IMR-90 (cell line): ENCODE results near the gene TENT4B. TPM values are rescaled to one million over a fixed set of nuclear protein-coding genes. Genes with fewer than 3 reads are reported as not detected.

ENCODE experiments used
- ATAC-seq: fragments of 200-7000 bp; cut with Tn5 transposase; 2 replicates; pipeline ENCODE4 v1.9.1; 2020; ENCODE audit warnings: low read depth, mild to moderate bottlenecking, moderate library complexity
- BruUV-seq: library from RNA; stranded (reverse); fragments of 400-500 nt; replicated peaks from 2 replicates; lab custom pipeline; 2021; lab: Mats Ljungman, UMichigan
- CTCF ChIA-PET: fragments of 300-600 bp; formaldehyde crosslinking; extraction: SDS; loops from one replicate; lab custom pipeline; 2021; ENCODE audit warnings: antibody characterized with exemption; lab: Yijun Ruan, JAX
- POLR2A ChIA-PET: fragments of 300-600 bp; sonication (Branson Sonifier 250); formaldehyde crosslinking; loops from one replicate; lab custom pipeline; 2022; ENCODE audit warnings: antibody characterized with exemption; ENCODE audit not compliant: unreplicated experiment; lab: Charles Lee
- DNase-seq: peaks from one replicate; pipeline ENCODE4 v3.0.0; 2013
- H2AFZ ChIP-seq: replicated peaks from 2 replicates; pipeline ENCODE3; 2013; ENCODE audit warnings: low read length, mild to moderate bottlenecking; ENCODE audit not compliant: poor library complexity
- H2AK5ac ChIP-seq: 2 replicates; pipeline ENCODE4 v1.6.1; 2013; ENCODE audit warnings: low read depth, low read length, inconsistent platforms
- H2AK9ac ChIP-seq: replicated peaks from 2 replicates; pipeline ENCODE3; 2013; ENCODE audit warnings: mild to moderate bottlenecking, low read depth, low read length, moderate library complexity; ENCODE audit not compliant: poor library complexity
- H2BK120ac ChIP-seq: 2 replicates; pipeline ENCODE4 v1.6.1; 2013; ENCODE audit warnings: low read depth, low read length, inconsistent platforms
- H2BK15ac ChIP-seq: 3 replicates; pipeline ENCODE4 v1.6.1; 2013; ENCODE audit warnings: low read depth, low read length, inconsistent platforms
- H2BK20ac ChIP-seq: 2 replicates; pipeline ENCODE4 v1.6.1; 2013; ENCODE audit warnings: low read depth, mild to moderate bottlenecking, inconsistent platforms, low read length, moderate library complexity
- H2BK5ac ChIP-seq: 2 replicates; pipeline ENCODE4 v1.6.1; 2013; ENCODE audit warnings: mild to moderate bottlenecking, low read depth, low read length, inconsistent platforms; ENCODE audit not compliant: poor library complexity, severe bottlenecking
- H3K14ac ChIP-seq: replicated peaks from 2 replicates; pipeline ENCODE4 v1.6.1; 2013; ENCODE audit warnings: low read depth, low read length, inconsistent platforms
- H3K18ac ChIP-seq: 2 replicates; pipeline ENCODE4 v1.6.1; 2013; ENCODE audit warnings: low read depth, low read length, control low read depth
- H3K23ac ChIP-seq: 2 replicates; pipeline ENCODE4 v1.6.1; 2013; ENCODE audit warnings: low read depth, low read length, inconsistent platforms
- H3K27ac ChIP-seq: 2 replicates; pipeline ENCODE4 v1.5.1; 2013; ENCODE audit warnings: mild to moderate bottlenecking, control low read depth, low read length; ENCODE audit not compliant: insufficient read depth
- H3K27me3 ChIP-seq: 2 replicates; pipeline ENCODE4 v1.6.1; 2013; ENCODE audit warnings: low read length; ENCODE audit not compliant: control insufficient read depth, insufficient read depth
- H3K36me3 ChIP-seq: 2 replicates; pipeline ENCODE4 v1.6.1; 2013; ENCODE audit warnings: low read length, mixed read lengths; ENCODE audit not compliant: control insufficient read depth, insufficient read depth
- H3K4ac ChIP-seq: 2 replicates; pipeline ENCODE4 v1.6.1; 2013; ENCODE audit warnings: low read depth, low read length, inconsistent platforms
- H3K4me1 ChIP-seq: 2 replicates; pipeline ENCODE4 v1.6.1; 2013; ENCODE audit warnings: low read length, mixed read lengths; ENCODE audit not compliant: control insufficient read depth, insufficient read depth
- H3K4me2 ChIP-seq: 2 replicates; pipeline ENCODE4 v1.6.1; 2013; ENCODE audit warnings: low read depth, mild to moderate bottlenecking, control low read depth, low read length, moderate library complexity
- H3K4me3 ChIP-seq: 2 replicates; pipeline ENCODE4 v1.5.1; 2013; ENCODE audit warnings: low read depth, mild to moderate bottlenecking, control low read depth, low read length, moderate library complexity; ENCODE audit not compliant: insufficient read depth
- H3K56ac ChIP-seq: 2 replicates; pipeline ENCODE4 v1.6.1; 2013; ENCODE audit warnings: low read length, inconsistent platforms; ENCODE audit not compliant: insufficient read depth; ENCODE audit errors: extremely low read depth
- H3K79me1 ChIP-seq, 2 experiments: 2 replicates each; pipeline ENCODE4 v1.6.1; 2013; ENCODE audit warnings: low read length in 2 of 2, inconsistent platforms in 1 of 2, low read depth in 1 of 2
- H3K9ac ChIP-seq: 2 replicates; pipeline ENCODE4 v1.6.1; 2013; ENCODE audit warnings: low read depth, low read length, control low read depth
- H3K9me1 ChIP-seq: 2 replicates; pipeline ENCODE4 v1.6.1; 2013; ENCODE audit warnings: low read length, inconsistent platforms; ENCODE audit not compliant: insufficient read depth
- H3K9me3 ChIP-seq: 2 replicates; pipeline ENCODE4 v1.6.1; 2013; ENCODE audit warnings: low read length; ENCODE audit not compliant: control insufficient read depth, insufficient read depth
- H4K20me1 ChIP-seq: 2 replicates; pipeline ENCODE4 v1.6.1; 2013; ENCODE audit warnings: low read length, inconsistent platforms; ENCODE audit not compliant: insufficient read depth
- H4K5ac ChIP-seq: 2 replicates; pipeline ENCODE4 v1.6.1; 2013; ENCODE audit warnings: mild to moderate bottlenecking, low read depth, low read length, control low read depth
- H4K8ac ChIP-seq, 2 experiments: 2 replicates each; pipeline ENCODE4 v1.6.1; 2013; ENCODE audit warnings: low read depth in 2 of 2, low read length in 2 of 2, control low read depth in 1 of 2, inconsistent platforms in 1 of 2
- H4K91ac ChIP-seq: 2 replicates; pipeline ENCODE4 v1.6.1; 2013; ENCODE audit warnings: low read depth, low read length, inconsistent platforms; ENCODE audit not compliant: insufficient read depth
- BHLHE40 ChIP-seq: fragments of 150-350 bp; IDR thresholded peaks from 2 replicates; pipeline ENCODE4 v1.6.1; 2016; ENCODE audit warnings: mild to moderate bottlenecking, low read depth, low read length
- CEBPB ChIP-seq: IDR thresholded peaks from 2 replicates; pipeline ENCODE4 v1.6.1; 2012; ENCODE audit warnings: low read depth, low read length, improper control_type of control experiment
- CHD1 ChIP-seq: IDR thresholded peaks from 2 replicates; pipeline ENCODE4 v1.6.1; 2012; ENCODE audit warnings: low read depth, low read length, improper control_type of control experiment
- FOS ChIP-seq: fragments of 150-350 bp; IDR thresholded peaks from 2 replicates; pipeline ENCODE4 v1.6.1; 2016; ENCODE audit warnings: low read depth, low read length
- MAFK ChIP-seq: IDR thresholded peaks from 2 replicates; pipeline ENCODE4 v1.6.1; 2012; ENCODE audit warnings: low read depth, low read length, improper control_type of control experiment
- MAZ ChIP-seq: IDR thresholded peaks from 2 replicates; pipeline ENCODE4 v1.6.1; 2012; ENCODE audit warnings: low read depth, mild to moderate bottlenecking, low read length, improper control_type of control experiment, moderate library complexity, borderline replicate concordance
- NFE2L2 ChIP-seq: fragments of 150-350 bp; IDR thresholded peaks from 2 replicates; pipeline ENCODE4 v1.6.1; 2016; ENCODE audit warnings: low read depth, mild to moderate bottlenecking, low read length
- POLR2A ChIP-seq: IDR thresholded peaks from 2 replicates; pipeline ENCODE4 v1.6.1; 2012; ENCODE audit warnings: mild to moderate bottlenecking, low read depth, low read length
- RAD21 ChIP-seq: IDR thresholded peaks from 2 replicates; pipeline ENCODE4 v1.6.1; 2012; ENCODE audit warnings: low read length, improper control_type of control experiment
- RCOR1 ChIP-seq: IDR thresholded peaks from 2 replicates; pipeline ENCODE4 v1.6.1; 2012; ENCODE audit warnings: mild to moderate bottlenecking, low read length, improper control_type of control experiment; ENCODE audit not compliant: insufficient replicate concordance
- RFX5 ChIP-seq: IDR thresholded peaks from 2 replicates; pipeline ENCODE4 v1.8.0; 2012; ENCODE audit warnings: low read depth, mild to moderate bottlenecking, low read length, moderate library complexity
- SMC3 ChIP-seq: fragments of 150-350 bp; IDR thresholded peaks from 2 replicates; pipeline ENCODE4 v1.6.1; 2016; ENCODE audit warnings: low read depth, mild to moderate bottlenecking, antibody characterized with exemption, low read length, moderate library complexity
- WGBS, 2 experiments: methylation state at CpG; one replicate each; pipeline versions ENCODE4 v1.1.5 to v1.1.7; 2013; ENCODE audit warnings: missing lambda C conversion rate in 2 of 2; ENCODE audit not compliant: insufficient read length in 1 of 2; ENCODE audit errors: extremely low coverage in 2 of 2; 5-methylcytosine and 5-hydroxymethylcytosine counted together
- dilution Hi-C: fragments of 300-500 bp; cut with HindIII; formaldehyde crosslinking; loops from one replicate; pipeline ENCODE4 v1.14.3; 2018; ENCODE audit warnings: low sequenced_read_pairs; ENCODE audit not compliant: unreplicated experiment
- in situ Hi-C: fragments of 300-500 bp; cut with MboI; formaldehyde crosslinking; loops from 3 replicates; pipeline ENCODE4 v1.14.3; 2019; ENCODE audit warnings: low sequenced_read_pairs, inconsistent platforms, mixed read lengths
- intact Hi-C: fragments of 100-400 bp; cut with micrococcal nuclease; formaldehyde crosslinking; loops from 2 replicates; pipeline ENCODE4 v1.10.0; 2022
- polyA plus RNA-seq, 3 experiments: library from polyadenylated mRNA; depleted of rRNA; stranded (reverse); fragments of >200 nt; gene quantifications; 2 replicates each; pipeline ENCODE4 v1.2.3, GENCODE V29; 2012; ENCODE audit warnings: low replicate concordance in 1 of 3
- total RNA-seq: library from RNA; depleted of rRNA; stranded (reverse); fragments of >200 nt; gene quantifications from 2 replicates; pipeline ENCODE4 v1.2.3, GENCODE V29; 2012
- TF ChIP-seq, protein P1 (sequence below): fragments of 150-350 bp; IDR thresholded peaks from 2 replicates; pipeline ENCODE4 v1.6.1; 2016; ENCODE audit warnings: low read depth, mild to moderate bottlenecking, low read length, moderate library complexity, borderline replicate concordance
- TF ChIP-seq, protein P2 (sequence below): conservative IDR thresholded peaks from 2 replicates; pipeline ENCODE4 v1.5.1; 2012; ENCODE audit warnings: mild to moderate bottlenecking, low read depth, low read length, improper control_type of control experiment
- TF ChIP-seq, protein P3 (sequence below): fragments of 150-350 bp; IDR thresholded peaks from 2 replicates; pipeline ENCODE4 v1.6.1; 2017; ENCODE audit warnings: mild to moderate bottlenecking, antibody characterized with exemption, low read length, low read depth

TENT4B gene
- total and polyA plus RNA-seq, 2 of the 4 experiments (the other 2 are of a cell fraction) = 4.1 to 7.0 TPM

DNA sequence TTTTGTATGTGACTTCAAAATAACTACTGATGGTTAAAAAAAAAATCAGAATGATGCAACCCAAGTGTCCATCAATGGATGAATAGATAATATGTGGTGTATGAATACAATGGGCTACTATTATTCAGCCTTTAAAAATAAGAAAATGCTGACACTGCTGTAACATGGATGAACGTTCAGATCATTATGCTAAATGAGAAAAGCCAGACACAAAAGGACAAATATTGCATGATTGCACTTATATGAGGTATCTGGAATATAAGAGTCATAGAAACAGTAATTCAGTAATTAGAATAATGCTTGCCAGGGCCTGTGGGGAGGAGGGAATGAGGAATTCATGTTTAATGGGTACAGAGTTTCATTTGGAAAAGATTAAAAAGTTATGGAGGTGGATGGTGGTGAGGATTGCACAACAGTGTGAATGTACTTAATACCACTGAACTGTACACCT lies 25.4 kb downstream of the TENT4B start:
- H2AK9ac ChIP-seq = no peak overlapping the region
- H2AFZ ChIP-seq = no peak overlapping the region
- intact Hi-C loops (no loop called here), in situ Hi-C loops (no loop called here), dilution Hi-C loops (no loop called here)
- no peak overlapping the region for H4K8ac ChIP-seq
- H3K4me3 ChIP-seq = no peak overlapping the region
- no peak overlapping the region for H3K27ac ChIP-seq
- H3K56ac ChIP-seq = no peak overlapping the region
- no peak overlapping the region for H4K5ac ChIP-seq
- H3K9me3 ChIP-seq = no peaks in the 10 kb centered on the region
- H2BK5ac ChIP-seq = no peak overlapping the region
- no peak overlapping the region for H2BK20ac ChIP-seq
- no peak overlapping the region for H3K4ac ChIP-seq
- peaks cover under 1% of the 10 kb centered on the region for H3K4me1 ChIP-seq
- no peak overlapping the region for H3K14ac ChIP-seq
- no peak overlapping the region for H4K91ac ChIP-seq
- H3K9ac ChIP-seq = no peak overlapping the region
- no peak overlapping the region for H2BK120ac ChIP-seq
- H3K9me1 ChIP-seq = peaks cover 9% of the 10 kb centered on the region
- ChIA-PET POLR2A (no interaction called here), CTCF (no interaction called here)
- no peak overlapping the region for H2BK15ac ChIP-seq
- no peak for DNase-seq
- H3K27me3 ChIP-seq = no peaks in the 10 kb centered on the region
- H4K20me1 ChIP-seq = peaks cover 6% of the 10 kb centered on the region
- no peak overlapping the region for H2AK5ac ChIP-seq
- H3K4me2 ChIP-seq = no peak overlapping the region
- ATAC-seq = no peak
- BruUV-seq = no TSS peak
- no peak overlapping the region for H3K18ac ChIP-seq
- no peak overlapping the region for H3K23ac ChIP-seq
- H3K36me3 ChIP-seq = 0 out of 2 replicates have a peak, but pooled peaks cover 2% of the 10 kb centered on the region
- TF ChIP-seq SMC3 (no peak), BHLHE40 (no peak), RAD21 (no peak), MAFK (peak; percentile 90), FOS (no peak), RCOR1 (no peak), MAZ (no peak), RFX5 (no peak), NFE2L2 (no peak), CEBPB (peak; percentile 77), CHD1 (no peak), POLR2A (no peak)
- TF ChIP-seq, protein P1, sequence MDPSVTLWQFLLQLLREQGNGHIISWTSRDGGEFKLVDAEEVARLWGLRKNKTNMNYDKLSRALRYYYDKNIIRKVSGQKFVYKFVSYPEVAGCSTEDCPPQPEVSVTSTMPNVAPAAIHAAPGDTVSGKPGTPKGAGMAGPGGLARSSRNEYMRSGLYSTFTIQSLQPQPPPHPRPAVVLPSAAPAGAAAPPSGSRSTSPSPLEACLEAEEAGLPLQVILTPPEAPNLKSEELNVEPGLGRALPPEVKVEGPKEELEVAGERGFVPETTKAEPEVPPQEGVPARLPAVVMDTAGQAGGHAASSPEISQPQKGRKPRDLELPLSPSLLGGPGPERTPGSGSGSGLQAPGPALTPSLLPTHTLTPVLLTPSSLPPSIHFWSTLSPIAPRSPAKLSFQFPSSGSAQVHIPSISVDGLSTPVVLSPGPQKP = no peak
- TF ChIP-seq, protein P2, sequence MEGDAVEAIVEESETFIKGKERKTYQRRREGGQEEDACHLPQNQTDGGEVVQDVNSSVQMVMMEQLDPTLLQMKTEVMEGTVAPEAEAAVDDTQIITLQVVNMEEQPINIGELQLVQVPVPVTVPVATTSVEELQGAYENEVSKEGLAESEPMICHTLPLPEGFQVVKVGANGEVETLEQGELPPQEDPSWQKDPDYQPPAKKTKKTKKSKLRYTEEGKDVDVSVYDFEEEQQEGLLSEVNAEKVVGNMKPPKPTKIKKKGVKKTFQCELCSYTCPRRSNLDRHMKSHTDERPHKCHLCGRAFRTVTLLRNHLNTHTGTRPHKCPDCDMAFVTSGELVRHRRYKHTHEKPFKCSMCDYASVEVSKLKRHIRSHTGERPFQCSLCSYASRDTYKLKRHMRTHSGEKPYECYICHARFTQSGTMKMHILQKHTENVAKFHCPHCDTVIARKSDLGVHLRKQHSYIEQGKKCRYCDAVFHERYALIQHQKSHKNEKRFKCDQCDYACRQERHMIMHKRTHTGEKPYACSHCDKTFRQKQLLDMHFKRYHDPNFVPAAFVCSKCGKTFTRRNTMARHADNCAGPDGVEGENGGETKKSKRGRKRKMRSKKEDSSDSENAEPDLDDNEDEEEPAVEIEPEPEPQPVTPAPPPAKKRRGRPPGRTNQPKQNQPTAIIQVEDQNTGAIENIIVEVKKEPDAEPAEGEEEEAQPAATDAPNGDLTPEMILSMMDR = no peak
- TF ChIP-seq, protein P3, sequence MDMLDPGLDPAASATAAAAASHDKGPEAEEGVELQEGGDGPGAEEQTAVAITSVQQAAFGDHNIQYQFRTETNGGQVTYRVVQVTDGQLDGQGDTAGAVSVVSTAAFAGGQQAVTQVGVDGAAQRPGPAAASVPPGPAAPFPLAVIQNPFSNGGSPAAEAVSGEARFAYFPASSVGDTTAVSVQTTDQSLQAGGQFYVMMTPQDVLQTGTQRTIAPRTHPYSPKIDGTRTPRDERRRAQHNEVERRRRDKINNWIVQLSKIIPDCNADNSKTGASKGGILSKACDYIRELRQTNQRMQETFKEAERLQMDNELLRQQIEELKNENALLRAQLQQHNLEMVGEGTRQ = no peak
- WGBS, 2 experiments = no CpG with 5 or more reads among the region's 1 CpG
- peaks cover 14 to 62% of the 10 kb centered on the region in 2 experiments; a peak in 3 of 4 replicates for H3K79me1 ChIP-seq
